Ectodermal cell (in vitro differentiated cells): Measurements from ENCODE around the gene IGF1R.

Source experiments
- H3K27ac ChIP-seq: 2 replicates; pipeline ENCODE4 v1.7.0; 2013; ENCODE audit warnings: mild to moderate bottlenecking, low read depth, low read length; ENCODE audit not compliant: insufficient read depth, poor library complexity, severe bottlenecking
- H3K27me3 ChIP-seq: 2 replicates; pipeline ENCODE4 v1.7.0; 2013; ENCODE audit warnings: mild to moderate bottlenecking, low read length; ENCODE audit not compliant: insufficient read depth, control insufficient read depth, poor library complexity, severe bottlenecking
- H3K36me3 ChIP-seq: one replicate; pipeline ENCODE4 v1.7.0; 2013; ENCODE audit warnings: low read length; ENCODE audit not compliant: control insufficient read depth, insufficient read depth
- H3K4me1 ChIP-seq: one replicate; pipeline ENCODE4 v1.7.0; 2013; ENCODE audit warnings: low read length; ENCODE audit not compliant: control insufficient read depth, insufficient read depth
- H3K4me3 ChIP-seq: 2 replicates; pipeline ENCODE4 v1.7.0; 2013; ENCODE audit warnings: low read depth, low read length, control low read depth; ENCODE audit not compliant: insufficient read depth
- H3K9me3 ChIP-seq: 2 replicates; pipeline ENCODE4 v1.7.0; 2013; ENCODE audit warnings: mild to moderate bottlenecking, low read length, moderate library complexity; ENCODE audit not compliant: control insufficient read depth
- WGBS, 2 experiments: methylation state at CpG; one replicate each; pipeline ENCODE4 v1.1.7; 2013; ENCODE audit warnings: missing lambda C conversion rate in 2 of 2; 5-methylcytosine and 5-hydroxymethylcytosine counted together

The IGF1R gene

GRCh38 chr15:98946301-98947255 is 298.2 kb downstream of the IGF1R start:
- WGBS, 2 experiments = 91 to 92% methylated on average over 15 of the region's 15 CpGs
- Histone ChIP-seq H3K27ac (no peak overlapping the region), H3K9me3 (no peaks in the 10 kb centered on the region), H3K4me3 (no peak overlapping the region), H3K27me3 (no peaks in the 10 kb centered on the region), H3K4me1 (no peaks in the 10 kb centered on the region), H3K36me3 (peaks cover 18% of the 10 kb centered on the region)

GRCh38 chr15:98948456-98948855 is 300.1 kb downstream of the IGF1R start:
- Histone ChIP-seq H3K9me3 (no peaks in the 10 kb centered on the region), H3K36me3 (peaks cover 13% of the 10 kb centered on the region), H3K4me1 (no peaks in the 10 kb centered on the region), H3K27ac (no peak overlapping the region), H3K27me3 (no peaks in the 10 kb centered on the region), H3K4me3 (no peak overlapping the region)
- 90 to 92% methylated on average over 13 of the region's 13 CpGs for WGBS, 2 experiments

- Histone ChIP-seq H3K9me3 (no peaks in the 10 kb centered on the region), H3K4me1 (no peaks in the 10 kb centered on the region), H3K36me3 (peaks cover 13% of the 10 kb centered on the region), H3K27me3 (no peaks in the 10 kb centered on the region), H3K27ac (no peak overlapping the region), H3K4me3 (no peak overlapping the region)
- WGBS, 2 experiments = 88 to 89% methylated on average over 11 of the region's 11 CpGs
Measured at GRCh38 chr15:98948941-98949340, 300.6 kb downstream of the IGF1R start.

GRCh38 chr15:98949624-98950023 is 301.3 kb downstream of the IGF1R start:
- H3K27me3 ChIP-seq = no peaks in the 10 kb centered on the region
- H3K27ac ChIP-seq = no peak overlapping the region
- H3K9me3 ChIP-seq = no peaks in the 10 kb centered on the region
- H3K4me3 ChIP-seq = no peak overlapping the region
- peaks cover 13% of the 10 kb centered on the region for H3K36me3 ChIP-seq
- 88% methylated on average over 6 of the region's 6 CpGs for WGBS, 2 experiments
- H3K4me1 ChIP-seq = no peaks in the 10 kb centered on the region

GRCh38 chr15:98950248-98950647 is 301.9 kb downstream of the IGF1R start:
- Histone ChIP-seq H3K4me3 (no peak overlapping the region), H3K9me3 (no peaks in the 10 kb centered on the region), H3K27me3 (no peaks in the 10 kb centered on the region), H3K36me3 (peaks cover 13% of the 10 kb centered on the region), H3K27ac (no peak overlapping the region), H3K4me1 (no peaks in the 10 kb centered on the region)

- H3K27ac ChIP-seq = no peak overlapping the region
- H3K36me3 ChIP-seq = peaks cover 13% of the 10 kb centered on the region
- 96% methylated on average over 7 of the region's 7 CpGs for WGBS, 2 experiments
- H3K27me3 ChIP-seq = no peaks in the 10 kb centered on the region
- H3K4me3 ChIP-seq = no peak overlapping the region
- no peaks in the 10 kb centered on the region for H3K9me3 ChIP-seq
- no peaks in the 10 kb centered on the region for H3K4me1 ChIP-seq
Measured at GRCh38 chr15:98951004-98951403, 302.7 kb downstream of the IGF1R start.

GRCh38 chr15:98951493-98952320 is 303.4 kb downstream of the IGF1R start:
- Histone ChIP-seq H3K4me1 (no peaks in the 10 kb centered on the region), H3K27me3 (no peaks in the 10 kb centered on the region), H3K27ac (no peak overlapping the region), H3K9me3 (no peaks in the 10 kb centered on the region), H3K4me3 (no peak overlapping the region), H3K36me3 (peaks cover 13% of the 10 kb centered on the region)
- WGBS, 2 experiments = 93 to 94% methylated on average over 19 of the region's 19 CpGs

- Histone ChIP-seq H3K36me3 (peaks cover 17% of the 10 kb centered on the region), H3K4me3 (no peak overlapping the region), H3K27ac (no peak overlapping the region), H3K4me1 (no peaks in the 10 kb centered on the region), H3K9me3 (no peaks in the 10 kb centered on the region), H3K27me3 (no peaks in the 10 kb centered on the region)
- WGBS, 2 experiments = 91 to 94% methylated on average over 6 of the region's 6 CpGs
Measured at GRCh38 chr15:98952381-98952803, 304.1 kb downstream of the IGF1R start.

GRCh38 chr15:98953000-98953787 is 304.9 kb downstream of the IGF1R start:
- Histone ChIP-seq H3K27me3 (no peaks in the 10 kb centered on the region), H3K4me1 (no peaks in the 10 kb centered on the region), H3K27ac (no peak overlapping the region), H3K4me3 (no peak overlapping the region), H3K9me3 (no peaks in the 10 kb centered on the region), H3K36me3 (peaks cover 23% of the 10 kb centered on the region)
- WGBS, 2 experiments = 94 to 95% methylated on average over 19 of the region's 19 CpGs
